ENCODE data around the gene CCDC88C.

Gene CCDC88C

GRCh38 chr14:91263329-91263728 lies 154.3 kb downstream of the CCDC88C start:
- Histone ChIP-seq H3K4me1 (ENCODE audit: low read depth, poor library complexity, severe bottlenecking) (no peaks in the 10 kb centered on the region), H3K27me3 (ENCODE audit: insufficient read depth, low read depth) (no peaks in the 10 kb centered on the region), H2AFZ (ENCODE audit: low read depth) (no peak overlapping the region), H3K4me3 (IDR thresholded peaks at IDR 0.05; ENCODE audit: insufficient read depth, low read depth, low read length) (no peak overlapping the region), H3K27ac (no peak overlapping the region), H4K20me1 (ENCODE audit: insufficient read depth) (no peaks in the 10 kb centered on the region), H3K9ac (no peak overlapping the region), H3K4me2 (no peak overlapping the region), H3K79me2 (ENCODE audit: insufficient read depth, low read depth) (no peaks in the 10 kb centered on the region), H3K36me3 (ENCODE audit: insufficient read depth) (no peaks in the 10 kb centered on the region)
- TF ChIP-seq CTCF (conservative IDR thresholded peaks at IDR 0.05; ENCODE audit: low read depth, low read length) = no peak

- Histone ChIP-seq H3K9ac (no peak overlapping the region), H3K27ac (no peak overlapping the region), H2AFZ (ENCODE audit: low read depth) (no peak overlapping the region), H3K4me1 (ENCODE audit: low read depth, poor library complexity, severe bottlenecking) (no peaks in the 10 kb centered on the region), H3K36me3 (ENCODE audit: insufficient read depth) (no peaks in the 10 kb centered on the region), H4K20me1 (ENCODE audit: insufficient read depth) (no peaks in the 10 kb centered on the region), H3K27me3 (ENCODE audit: insufficient read depth, low read depth) (no peaks in the 10 kb centered on the region), H3K79me2 (ENCODE audit: insufficient read depth, low read depth) (no peaks in the 10 kb centered on the region), H3K4me3 (IDR thresholded peaks at IDR 0.05; ENCODE audit: insufficient read depth, low read depth, low read length) (no peak overlapping the region), H3K4me2 (no peak overlapping the region)
- no peak for TF ChIP-seq CTCF (conservative IDR thresholded peaks at IDR 0.05; ENCODE audit: low read depth, low read length)
Observed at GRCh38 chr14:91261986-91262549, 155.6 kb downstream of the CCDC88C start.

GRCh38 chr14:91261115-91261514 lies 156.5 kb downstream of the CCDC88C start:
- no peaks in the 10 kb centered on the region for H3K79me2 ChIP-seq (ENCODE audit: insufficient read depth, low read depth)
- no peak overlapping the region for H2AFZ ChIP-seq (ENCODE audit: low read depth)
- H3K4me2 ChIP-seq = no peak overlapping the region
- H3K36me3 ChIP-seq (ENCODE audit: insufficient read depth) = no peaks in the 10 kb centered on the region
- no peak overlapping the region for H3K9ac ChIP-seq
- H3K27me3 ChIP-seq (ENCODE audit: insufficient read depth, low read depth) = no peaks in the 10 kb centered on the region
- TF ChIP-seq CTCF (conservative IDR thresholded peaks at IDR 0.05; ENCODE audit: low read depth, low read length) = no peak
- H3K4me1 ChIP-seq (ENCODE audit: low read depth, poor library complexity, severe bottlenecking) = no peaks in the 10 kb centered on the region
- no peak overlapping the region for H3K27ac ChIP-seq
- H3K4me3 ChIP-seq (IDR thresholded peaks at IDR 0.05; ENCODE audit: insufficient read depth, low read depth, low read length) = no peak overlapping the region
- H4K20me1 ChIP-seq (ENCODE audit: insufficient read depth) = no peaks in the 10 kb centered on the region

GRCh38 chr14:91258876-91259275 lies 158.7 kb downstream of the CCDC88C start:
- Histone ChIP-seq H3K79me2 (ENCODE audit: insufficient read depth, low read depth) (no peaks in the 10 kb centered on the region), H3K9ac (no peak overlapping the region), H3K27me3 (ENCODE audit: insufficient read depth, low read depth) (no peaks in the 10 kb centered on the region), H3K36me3 (ENCODE audit: insufficient read depth) (no peaks in the 10 kb centered on the region), H3K27ac (no peak overlapping the region), H3K4me1 (ENCODE audit: low read depth, poor library complexity, severe bottlenecking) (peaks cover 7% of the 10 kb centered on the region), H2AFZ (ENCODE audit: low read depth) (no peak overlapping the region), H3K4me2 (no peak overlapping the region), H3K4me3 (IDR thresholded peaks at IDR 0.05; ENCODE audit: insufficient read depth, low read depth, low read length) (no peak overlapping the region), H4K20me1 (ENCODE audit: insufficient read depth) (no peaks in the 10 kb centered on the region)
- no peak for TF ChIP-seq CTCF (conservative IDR thresholded peaks at IDR 0.05; ENCODE audit: low read depth, low read length)

All from KMS-11 (cell line).